ENCODE results near the gene PTPN1.
"Not testable (repeated sequence)": the region's sequence is repeated elsewhere in the genome, so short reads cannot be mapped to it uniquely, and the experiment has no call there.

Gene PTPN1

GRCh38 chr20:50472693-50473664 lies 37.2 kb upstream of the PTPN1 start:
- H3K4me1 ChIP-seq (ENCODE audit: insufficient read depth, low read length) = no peaks in the 10 kb centered on the region
- no peaks in the 10 kb centered on the region for H3K9me3 ChIP-seq (ENCODE audit: control insufficient read depth, insufficient read depth, low read length)
- no peaks in the 10 kb centered on the region for H3K36me3 ChIP-seq (ENCODE audit: insufficient read depth, low read length)
- no peak overlapping the region for H3K9ac ChIP-seq (ENCODE audit: low read depth, low read length)

- not testable (repeated sequence) for H3K4me1 ChIP-seq (ENCODE audit: insufficient read depth, low read length); H3K9me3 ChIP-seq (ENCODE audit: control insufficient read depth, insufficient read depth, low read length); H3K9ac ChIP-seq (ENCODE audit: low read depth, low read length); H3K36me3 ChIP-seq (ENCODE audit: insufficient read depth, low read length)
These were observed 35.8 kb upstream of the PTPN1 start for GRCh38 chr20:50474356-50474755.

- H3K9ac ChIP-seq (ENCODE audit: low read depth, low read length) = no peak overlapping the region
- H3K4me1 ChIP-seq (ENCODE audit: insufficient read depth, low read length) = no peaks in the 10 kb centered on the region
- H3K9me3 ChIP-seq (ENCODE audit: control insufficient read depth, insufficient read depth, low read length) = no peaks in the 10 kb centered on the region
- H3K36me3 ChIP-seq (ENCODE audit: insufficient read depth, low read length) = no peaks in the 10 kb centered on the region
These were observed 34.4 kb upstream of the PTPN1 start for GRCh38 chr20:50475681-50476292.

GRCh38 chr20:50477239-50477872 lies 32.8 kb upstream of the PTPN1 start:
- Histone ChIP-seq H3K9ac (ENCODE audit: low read depth, low read length) (no peak overlapping the region), H3K36me3 (ENCODE audit: insufficient read depth, low read length) (no peaks in the 10 kb centered on the region), H3K9me3 (ENCODE audit: control insufficient read depth, insufficient read depth, low read length) (no peaks in the 10 kb centered on the region), H3K4me1 (ENCODE audit: insufficient read depth, low read length) (no peaks in the 10 kb centered on the region)

GRCh38 chr20:50478162-50478990 lies 31.8 kb upstream of the PTPN1 start:
- no peaks in the 10 kb centered on the region for H3K4me1 ChIP-seq (ENCODE audit: insufficient read depth, low read length)
- H3K9ac ChIP-seq (ENCODE audit: low read depth, low read length) = no peak overlapping the region
- H3K9me3 ChIP-seq (ENCODE audit: control insufficient read depth, insufficient read depth, low read length) = no peaks in the 10 kb centered on the region
- H3K36me3 ChIP-seq (ENCODE audit: insufficient read depth, low read length) = no peaks in the 10 kb centered on the region

GRCh38 chr20:50481741-50482140 lies 28.4 kb upstream of the PTPN1 start:
- H3K9ac ChIP-seq (ENCODE audit: low read depth, low read length) = no peak overlapping the region
- H3K9me3 ChIP-seq (ENCODE audit: control insufficient read depth, insufficient read depth, low read length) = no peaks in the 10 kb centered on the region
- no peaks in the 10 kb centered on the region for H3K4me1 ChIP-seq (ENCODE audit: insufficient read depth, low read length)
- no peaks in the 10 kb centered on the region for H3K36me3 ChIP-seq (ENCODE audit: insufficient read depth, low read length)

GRCh38 chr20:50482396-50482981 lies 27.7 kb upstream of the PTPN1 start:
- H3K9ac ChIP-seq (ENCODE audit: low read depth, low read length) = no peak overlapping the region
- H3K36me3 ChIP-seq (ENCODE audit: insufficient read depth, low read length) = no peaks in the 10 kb centered on the region
- no peaks in the 10 kb centered on the region for H3K9me3 ChIP-seq (ENCODE audit: control insufficient read depth, insufficient read depth, low read length)
- H3K4me1 ChIP-seq (ENCODE audit: insufficient read depth, low read length) = no peaks in the 10 kb centered on the region

- H3K9me3 ChIP-seq (ENCODE audit: control insufficient read depth, insufficient read depth, low read length) = no peaks in the 10 kb centered on the region
- no peak overlapping the region for H3K9ac ChIP-seq (ENCODE audit: low read depth, low read length)
- no peaks in the 10 kb centered on the region for H3K36me3 ChIP-seq (ENCODE audit: insufficient read depth, low read length)
- H3K4me1 ChIP-seq (ENCODE audit: insufficient read depth, low read length) = no peaks in the 10 kb centered on the region
These were observed 25.8 kb upstream of the PTPN1 start for GRCh38 chr20:50484271-50484976.

- Histone ChIP-seq H3K36me3 (ENCODE audit: insufficient read depth, low read length) (no peaks in the 10 kb centered on the region), H3K9ac (ENCODE audit: low read depth, low read length) (no peak overlapping the region), H3K4me1 (ENCODE audit: insufficient read depth, low read length) (no peaks in the 10 kb centered on the region; the same call in 1 of the 2 replicates), H3K9me3 (ENCODE audit: control insufficient read depth, insufficient read depth, low read length) (no peaks in the 10 kb centered on the region)
These were observed 22.8 kb upstream of the PTPN1 start for GRCh38 chr20:50487397-50487796.

- Histone ChIP-seq H3K9ac (ENCODE audit: low read depth, low read length) (no peak overlapping the region), H3K4me1 (ENCODE audit: insufficient read depth, low read length) (no peaks in the 10 kb centered on the region; the same call in 1 of the 2 replicates), H3K9me3 (ENCODE audit: control insufficient read depth, insufficient read depth, low read length) (no peaks in the 10 kb centered on the region), H3K36me3 (ENCODE audit: insufficient read depth, low read length) (no peaks in the 10 kb centered on the region)
These were observed 21.9 kb upstream of the PTPN1 start for GRCh38 chr20:50488236-50488806.

GRCh38 chr20:50491168-50491567 lies 19.0 kb upstream of the PTPN1 start:
- Histone ChIP-seq H3K9me3 (ENCODE audit: control insufficient read depth, insufficient read depth, low read length) (no peaks in the 10 kb centered on the region), H3K9ac (ENCODE audit: low read depth, low read length) (no peak overlapping the region), H3K4me1 (ENCODE audit: insufficient read depth, low read length) (no peaks in the 10 kb centered on the region; the same call in 1 of the 2 replicates), H3K36me3 (ENCODE audit: insufficient read depth, low read length) (no peaks in the 10 kb centered on the region)

- Histone ChIP-seq H3K36me3 (ENCODE audit: insufficient read depth, low read length) (no peaks in the 10 kb centered on the region), H3K9ac (ENCODE audit: low read depth, low read length) (no peak overlapping the region), H3K4me1 (ENCODE audit: insufficient read depth, low read length) (no peaks in the 10 kb centered on the region; the same call in 1 of the 2 replicates), H3K9me3 (ENCODE audit: control insufficient read depth, insufficient read depth, low read length) (no peaks in the 10 kb centered on the region)
These were observed 18.1 kb upstream of the PTPN1 start for GRCh38 chr20:50491926-50492634.

Data from ES-I3 (cell line).